Measurements from ENCODE around the gene ARID3A.

The ARID3A gene

GRCh38 chr19:892243-892893 lies 33.5 kb upstream of the ARID3A start:
- Mint-ChIP-seq H3K27me3 (ENCODE audit: low read depth, poor library complexity) (peaks cover 4% of the 10 kb centered on the region), H3K4me1 (peaks cover 4% of the 10 kb centered on the region), H3K36me3 (ENCODE audit: low read depth) (peaks cover 26% of the 10 kb centered on the region), H3K4me3 (peak overlapping the region; percentile 89), H3K27ac (peak overlapping the region; percentile 93), H3K9me3 (no peaks in the 10 kb centered on the region)
- TF ChIP-seq CTCF (IDR thresholded peaks at IDR 0.05): no peak
- peak; percentile 69 for DNase-seq

GRCh38 chr19:892894-893689 lies 32.7 kb upstream of the ARID3A start, which contains the start of the genes MED16 and RNU6-9:
TSS of gene MED16 (minus strand) at chr19:893187. CDS start at chr19:891131, 2,056 bp downstream.
TSS of gene RNU6-9 (plus strand) at chr19:893484.
- Mint-ChIP-seq H3K27me3 (ENCODE audit: low read depth, poor library complexity) (peaks cover 4% of the 10 kb centered on the region), H3K4me1 (peaks cover 4% of the 10 kb centered on the region), H3K27ac (peak within 1 kb of the TSS; percentile 100), H3K4me3 (peak within 1 kb of the TSS; percentile 89), H3K36me3 (ENCODE audit: low read depth) (peaks cover 22% of the 10 kb centered on the region), H3K9me3 (no peaks in the 10 kb centered on the region)
- no peak for TF ChIP-seq CTCF (IDR thresholded peaks at IDR 0.05)
- DNase-seq: peak; percentile 89

GRCh38 chr19:896434-896833 lies 29.4 kb upstream of the ARID3A start:
- DNase-seq: no peak
- H3K36me3 Mint-ChIP-seq (ENCODE audit: low read depth): peaks cover 12% of the 10 kb centered on the region
- no peak for TF ChIP-seq CTCF (IDR thresholded peaks at IDR 0.05)
- H3K9me3 Mint-ChIP-seq: no peaks in the 10 kb centered on the region
- peaks cover 4% of the 10 kb centered on the region for H3K27me3 Mint-ChIP-seq (ENCODE audit: low read depth, poor library complexity)
- H3K27ac Mint-ChIP-seq: no peak overlapping the region
- H3K4me1 Mint-ChIP-seq: peaks cover 8% of the 10 kb centered on the region
- H3K4me3 Mint-ChIP-seq: no peak overlapping the region

DNA sequence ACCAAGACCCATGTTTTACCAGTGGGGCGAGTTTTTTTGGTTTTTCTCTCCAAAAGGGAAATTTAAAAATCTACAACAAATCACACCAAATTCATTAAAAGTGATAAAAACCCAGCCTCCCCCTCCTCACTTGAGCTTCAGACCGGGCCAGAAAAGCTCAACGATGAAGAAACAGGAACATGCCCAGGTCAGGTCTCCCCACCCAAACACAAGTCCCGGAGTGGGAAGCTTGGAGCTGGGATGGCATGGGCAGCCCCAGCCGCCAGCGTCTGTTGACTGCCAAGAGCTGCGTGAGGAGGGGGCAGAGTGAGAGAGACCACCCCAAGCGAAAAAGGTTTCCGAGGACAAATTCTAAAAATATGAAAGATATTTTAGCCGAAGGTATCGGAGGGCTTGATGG lies 28.8 kb upstream of the ARID3A start:
- no peak for DNase-seq
- Mint-ChIP-seq H3K27ac (no peak overlapping the region), H3K4me3 (no peak overlapping the region), H3K9me3 (no peaks in the 10 kb centered on the region), H3K27me3 (ENCODE audit: low read depth, poor library complexity) (peaks cover 4% of the 10 kb centered on the region), H3K36me3 (ENCODE audit: low read depth) (peaks cover 12% of the 10 kb centered on the region), H3K4me1 (peaks cover 8% of the 10 kb centered on the region)
- TF ChIP-seq CTCF (IDR thresholded peaks at IDR 0.05): no peak

DNA sequence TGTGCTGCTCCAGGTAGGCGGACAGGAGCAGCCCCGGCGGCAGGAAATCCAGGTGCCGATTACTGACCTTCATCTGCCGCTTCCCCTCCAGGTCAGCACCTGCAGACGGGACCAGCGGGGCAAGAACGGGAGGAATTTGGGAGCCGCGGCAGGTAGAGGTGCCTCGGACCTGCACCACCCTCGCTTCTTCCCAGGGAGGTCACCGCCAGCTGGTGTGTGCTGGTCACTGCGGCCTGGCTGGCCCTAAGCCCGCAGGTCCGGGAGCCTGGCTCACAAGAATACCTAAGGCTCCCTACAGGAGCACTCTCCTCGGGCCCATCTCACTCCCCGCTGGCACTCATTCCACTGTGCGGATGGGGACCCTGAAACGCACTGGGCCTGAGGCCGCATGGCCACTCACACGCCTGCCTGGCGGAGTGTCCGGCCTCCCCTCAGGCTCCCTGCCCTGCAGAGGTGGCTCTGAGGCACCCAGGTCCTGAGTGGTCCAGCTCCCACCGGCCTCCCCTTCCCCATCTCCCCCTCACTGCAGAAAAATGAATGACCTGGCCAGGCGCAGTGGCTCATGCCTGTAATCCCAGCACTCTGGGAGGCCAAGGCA lies 28.3 kb upstream of the ARID3A start:
- Mint-ChIP-seq H3K9me3 (no peaks in the 10 kb centered on the region), H3K4me1 (peaks cover 10% of the 10 kb centered on the region), H3K36me3 (ENCODE audit: low read depth) (peaks cover 12% of the 10 kb centered on the region), H3K4me3 (no peak overlapping the region), H3K27ac (no peak overlapping the region), H3K27me3 (ENCODE audit: low read depth, poor library complexity) (peaks cover 4% of the 10 kb centered on the region)
- no peak for DNase-seq
- peak; percentile 19 for TF ChIP-seq CTCF (IDR thresholded peaks at IDR 0.05)
